Activated B cell treated with CpG ODN at 0.5 μM for 24 hours (primary cell): ENCODE results near the gene KICS2. TPM values are rescaled to one million over a fixed set of nuclear protein-coding genes. Genes with fewer than 3 reads are reported as not detected.

Experiments
- ATAC-seq: fragments of 200-7000 bp; cut with Tn5 transposase; one replicate; pipeline ENCODE4 v1.10.0; 2021; ENCODE audit warnings: low read depth, mild to moderate bottlenecking, moderate library complexity
- CTCF ChIA-PET: fragments of 350-600 bp; sonication (Branson Sonifier 250); formaldehyde crosslinking; loops from one replicate; lab custom pipeline; 2021; ENCODE audit warnings: antibody characterized with exemption; lab: Charles Lee
- POLR2A ChIA-PET: fragments of 350-600 bp; sonication (Branson Sonifier 250); formaldehyde crosslinking; loops from one replicate; lab custom pipeline; 2021; ENCODE audit warnings: antibody characterized with exemption; lab: Charles Lee
- DNase-seq: peaks from one replicate; pipeline ENCODE4 v3.0.0; 2022
- H3K27ac Mint-ChIP-seq: one replicate; pipeline ENCODE4 v1.8.0; 2020; ENCODE audit warnings: mixed read lengths
- H3K27me3 Mint-ChIP-seq: one replicate; pipeline ENCODE4 v1.8.0; 2021; ENCODE audit warnings: mixed read lengths
- H3K36me3 Mint-ChIP-seq: one replicate; pipeline ENCODE4 v1.8.0; 2021; ENCODE audit warnings: low read depth, mixed read lengths
- H3K4me1 Mint-ChIP-seq: one replicate; pipeline ENCODE4 v1.8.0; 2021; ENCODE audit warnings: mixed read lengths
- H3K4me3 Mint-ChIP-seq: one replicate; pipeline ENCODE4 v1.8.0; 2020; ENCODE audit warnings: mild to moderate bottlenecking, mixed read lengths
- H3K9me3 Mint-ChIP-seq: one replicate; pipeline ENCODE4 v1.8.0; 2020; ENCODE audit warnings: mixed read lengths
- intact Hi-C: fragments of 100-400 bp; cut with micrococcal nuclease; formaldehyde crosslinking; loops from one replicate; pipeline ENCODE4 v1.15.1; 2024
- total RNA-seq: library from RNA; stranded (reverse); gene quantifications from 2 replicates; pipeline ENCODE4 v1.2.3, GENCODE V29; 2022
- TF ChIP-seq, protein P1 (sequence below): fragments of 200-600 bp; IDR thresholded peaks from one replicate; pipeline ENCODE4 v1.8.0; 2022; ENCODE audit warnings: antibody characterized with exemption, mild to moderate bottlenecking

KICS2 gene
- total RNA-seq, 1 donor from 2014 or later: 16.5 TPM

DNA sequence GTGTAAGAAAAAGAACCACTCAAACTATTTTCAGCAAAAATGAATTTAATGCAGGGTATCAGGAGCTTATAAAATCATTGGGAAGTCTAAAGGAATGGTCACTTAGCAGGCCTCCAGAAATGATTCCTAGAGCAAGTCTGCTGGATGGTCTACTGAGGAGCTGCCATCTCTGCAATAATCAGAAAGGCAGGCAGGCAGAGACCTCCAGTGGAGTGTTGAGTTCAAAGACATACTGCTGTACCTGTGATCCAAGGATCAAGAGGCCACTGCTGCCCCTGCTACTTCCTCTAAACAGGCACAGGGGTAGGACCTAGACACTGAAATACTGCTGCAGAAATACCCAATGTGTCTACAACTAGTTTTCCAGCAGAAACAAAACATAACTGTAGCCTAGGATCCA lies 14.5 kb upstream of the KICS2 start:
- POLR2A ChIA-PET: no interaction called here

DNA sequence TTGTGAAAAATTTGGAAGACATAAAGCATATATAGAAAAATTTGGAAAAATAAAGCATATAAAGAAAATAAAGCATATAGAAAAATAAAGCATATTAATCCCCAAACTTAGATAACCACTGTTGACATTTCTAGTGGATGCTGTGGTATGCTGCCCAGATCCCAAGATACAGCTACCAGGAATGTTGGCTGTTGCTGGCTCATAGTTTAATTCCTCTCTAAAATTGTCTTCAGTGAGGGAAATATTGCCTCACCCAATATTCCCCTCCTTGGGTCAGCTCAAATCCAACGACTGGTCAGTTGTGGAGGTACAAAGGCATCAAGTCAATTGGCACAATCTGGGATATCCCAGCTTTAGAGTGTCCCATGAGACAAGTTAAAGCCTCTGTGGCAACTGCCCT lies 10.1 kb upstream of the KICS2 start:
- TF ChIP-seq, protein P1, sequence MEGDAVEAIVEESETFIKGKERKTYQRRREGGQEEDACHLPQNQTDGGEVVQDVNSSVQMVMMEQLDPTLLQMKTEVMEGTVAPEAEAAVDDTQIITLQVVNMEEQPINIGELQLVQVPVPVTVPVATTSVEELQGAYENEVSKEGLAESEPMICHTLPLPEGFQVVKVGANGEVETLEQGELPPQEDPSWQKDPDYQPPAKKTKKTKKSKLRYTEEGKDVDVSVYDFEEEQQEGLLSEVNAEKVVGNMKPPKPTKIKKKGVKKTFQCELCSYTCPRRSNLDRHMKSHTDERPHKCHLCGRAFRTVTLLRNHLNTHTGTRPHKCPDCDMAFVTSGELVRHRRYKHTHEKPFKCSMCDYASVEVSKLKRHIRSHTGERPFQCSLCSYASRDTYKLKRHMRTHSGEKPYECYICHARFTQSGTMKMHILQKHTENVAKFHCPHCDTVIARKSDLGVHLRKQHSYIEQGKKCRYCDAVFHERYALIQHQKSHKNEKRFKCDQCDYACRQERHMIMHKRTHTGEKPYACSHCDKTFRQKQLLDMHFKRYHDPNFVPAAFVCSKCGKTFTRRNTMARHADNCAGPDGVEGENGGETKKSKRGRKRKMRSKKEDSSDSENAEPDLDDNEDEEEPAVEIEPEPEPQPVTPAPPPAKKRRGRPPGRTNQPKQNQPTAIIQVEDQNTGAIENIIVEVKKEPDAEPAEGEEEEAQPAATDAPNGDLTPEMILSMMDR: no peak
- H3K27me3 Mint-ChIP-seq: peaks cover 6% of the 10 kb centered on the region
- H3K4me1 Mint-ChIP-seq: no peaks in the 10 kb centered on the region
- no peak overlapping the region for H3K4me3 Mint-ChIP-seq
- intact Hi-C loops: no loop called here
- ChIA-PET CTCF (no interaction called here), POLR2A (no interaction called here)
- ATAC-seq: no peak
- no peak overlapping the region for H3K27ac Mint-ChIP-seq
- H3K9me3 Mint-ChIP-seq: no peaks in the 10 kb centered on the region
- H3K36me3 Mint-ChIP-seq: no peaks in the 10 kb centered on the region
- DNase-seq: no peak

More for the DNA sequence above, 14.5 kb upstream of the KICS2 start:
- TF ChIP-seq, protein P1: no peak
- Mint-ChIP-seq H3K4me1 (no peaks in the 10 kb centered on the region), H3K36me3 (no peaks in the 10 kb centered on the region), H3K27ac (no peak overlapping the region), H3K27me3 (peaks cover 6% of the 10 kb centered on the region), H3K4me3 (no peak overlapping the region), H3K9me3 (no peaks in the 10 kb centered on the region)
- ATAC-seq (no peak), DNase-seq (no peak)
- intact Hi-C loops: no loop called here
- CTCF ChIA-PET: no interaction called here

DNA sequence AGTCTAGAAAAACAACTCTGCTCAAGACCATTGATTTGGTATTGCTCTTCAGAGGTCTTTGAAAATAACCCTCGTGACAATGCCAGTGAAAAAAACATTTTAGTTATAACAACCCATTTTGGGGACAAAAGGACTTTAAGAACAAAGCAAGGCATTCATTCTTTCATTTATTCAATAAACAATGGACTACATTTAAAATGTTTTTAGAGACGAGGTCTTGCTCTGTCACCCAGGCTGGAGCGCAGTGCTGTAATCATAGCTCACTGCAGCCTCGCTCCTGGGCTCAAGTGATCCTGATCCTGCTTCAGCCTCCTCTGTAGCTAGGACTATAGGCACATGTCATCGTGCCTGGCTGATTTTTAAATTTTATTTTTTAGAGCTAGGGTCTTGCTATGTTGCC lies 7.7 kb upstream of the KICS2 start:
- POLR2A ChIA-PET: no interaction called here
- Mint-ChIP-seq H3K4me1 (no peaks in the 10 kb centered on the region), H3K9me3 (no peaks in the 10 kb centered on the region), H3K27me3 (no peaks in the 10 kb centered on the region), H3K27ac (no peak overlapping the region), H3K4me3 (no peak overlapping the region), H3K36me3 (no peaks in the 10 kb centered on the region)
- ATAC-seq: no peak
- CTCF ChIA-PET: no interaction called here
- DNase-seq: no peak
- TF ChIP-seq, protein P1: no peak
- intact Hi-C loops: no loop called here

DNA sequence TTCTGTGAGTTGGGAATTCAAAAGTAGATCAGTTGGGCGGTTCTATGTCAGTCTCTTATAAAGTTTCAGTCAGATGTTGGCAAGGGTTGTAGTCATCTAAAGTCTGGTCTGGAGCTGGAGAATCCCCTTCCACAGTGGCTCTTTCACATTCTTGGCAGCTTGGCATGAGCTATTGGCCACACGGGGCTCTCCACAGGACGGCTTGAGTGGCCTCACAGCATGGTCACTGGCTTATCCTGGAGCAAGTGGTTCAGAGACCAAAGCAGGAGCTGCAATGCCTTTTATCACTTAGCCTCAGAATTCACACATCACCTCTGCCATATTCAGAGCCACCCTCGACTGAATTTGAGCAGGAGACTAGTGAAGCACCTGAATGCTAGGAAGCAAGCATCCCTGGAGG lies 7.1 kb upstream of the KICS2 start:
- no peaks in the 10 kb centered on the region for H3K9me3 Mint-ChIP-seq
- no peaks in the 10 kb centered on the region for H3K36me3 Mint-ChIP-seq
- DNase-seq (no peak), ATAC-seq (no peak)
- no peaks in the 10 kb centered on the region for H3K27me3 Mint-ChIP-seq
- no peaks in the 10 kb centered on the region for H3K4me1 Mint-ChIP-seq
- TF ChIP-seq, protein P1: no peak
- CTCF ChIA-PET: no interaction called here
- POLR2A ChIA-PET: no interaction called here
- intact Hi-C loops: no loop called here
- H3K4me3 Mint-ChIP-seq: no peak overlapping the region
- H3K27ac Mint-ChIP-seq: no peak overlapping the region

DNA sequence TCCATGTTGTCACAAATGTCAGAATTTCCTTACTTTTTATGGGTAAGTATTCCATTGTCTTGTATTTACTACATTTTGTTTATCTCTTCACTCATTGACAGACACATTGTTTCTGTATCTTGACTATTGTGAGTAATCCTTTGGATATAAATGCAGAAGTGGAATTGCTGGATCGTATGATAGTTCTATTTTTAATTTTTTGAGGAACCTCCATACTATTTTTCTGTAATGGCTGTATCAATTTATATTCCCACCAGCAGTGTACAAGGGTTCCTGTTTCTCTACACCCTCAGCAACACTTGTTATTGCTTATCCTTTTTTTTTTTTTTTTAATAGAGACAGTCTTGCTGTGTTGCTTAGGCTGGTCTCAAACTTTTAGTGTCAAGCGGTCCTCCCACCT lies 3.5 kb upstream of the KICS2 start:
- Mint-ChIP-seq H3K9me3 (no peaks in the 10 kb centered on the region), H3K4me1 (peaks cover 16% of the 10 kb centered on the region), H3K36me3 (peaks cover 6% of the 10 kb centered on the region), H3K4me3 (no peak overlapping the region), H3K27ac (no peak overlapping the region), H3K27me3 (no peaks in the 10 kb centered on the region)
- intact Hi-C loops: no loop called here
- TF ChIP-seq, protein P1: no peak
- ATAC-seq: no peak
- ChIA-PET POLR2A (no interaction called here), CTCF (no interaction called here)
- DNase-seq: no peak
